Thymus (tissue), 11 donors: ENCODE data around the gene SKAP1. TPM values are rescaled to one million over a fixed set of nuclear protein-coding genes. Genes with fewer than 3 reads are reported as not detected.
A peak's percentile ranks its signal among the peaks of the same experiment; 100 is the strongest.

Experiments used
- DNase-seq, 9 donors: peaks; one replicate each; pipeline ENCODE4 v3.0.0-alpha.2; 2013; ENCODE audit warnings: low spot score in 9 of 9, low read depth in 6 of 9, missing footprints in 1 of 9
- H3K27ac ChIP-seq, 2 donors: one replicate each; pipeline ENCODE4 v1.5.1; 2013; ENCODE audit warnings: control low read depth in 1 of 2, low read depth in 1 of 2, low read length in 1 of 2, mild to moderate bottlenecking in 1 of 2, moderate library complexity in 1 of 2
- H3K27me3 ChIP-seq, 2 donors: one replicate each; pipeline ENCODE4 v1.5.1; 2013; ENCODE audit warnings: low read length in 1 of 2; ENCODE audit not compliant: control insufficient read depth in 2 of 2, insufficient read depth in 1 of 2
- H3K36me3 ChIP-seq, 2 donors: one replicate each; pipeline ENCODE4 v1.5.1; 2013; ENCODE audit warnings: low read length in 1 of 2, mild to moderate bottlenecking in 1 of 2, moderate library complexity in 1 of 2; ENCODE audit not compliant: control insufficient read depth in 2 of 2, insufficient read depth in 2 of 2
- H3K4me1 ChIP-seq, 2 donors: one replicate each; pipeline ENCODE4 v1.5.1; 2013; ENCODE audit warnings: low read length in 2 of 2; ENCODE audit not compliant: control insufficient read depth in 2 of 2, insufficient read depth in 2 of 2
- H3K4me3 ChIP-seq, 2 donors: one replicate each; pipeline ENCODE4 v1.5.1; 2013; ENCODE audit warnings: low read length in 2 of 2, control low read depth in 1 of 2, mild to moderate bottlenecking in 1 of 2
- H3K9me3 ChIP-seq, 2 donors: one replicate each; pipeline ENCODE4 v1.5.1; 2013; ENCODE audit warnings: low read length in 1 of 2, mild to moderate bottlenecking in 1 of 2; ENCODE audit not compliant: control insufficient read depth in 2 of 2, insufficient read depth in 1 of 2
- WGBS: extraction: QIAGEN DNeasy Blood & Tissue Kit; methylation state at CpG from one replicate; pipeline ENCODE4 v1.1.7; 2013; 5-methylcytosine and 5-hydroxymethylcytosine counted together
- polyA plus RNA-seq: library from polyadenylated mRNA; stranded (reverse); fragments of 200-250 nt; gene quantifications from one replicate; pipeline ENCODE4 v1.2.3, GENCODE V29; 2013
- total RNA-seq: library from RNA; stranded (reverse); fragments of 120-200 nt; gene quantifications from one replicate; pipeline ENCODE4 v1.2.4, GENCODE V29; 2013
- donor health status: healthy.

SKAP1 gene
- total and polyA plus RNA-seq, 2 donors: 28.8 to 64.4 TPM

GRCh38 chr17:48155889-48156611 is 274.0 kb downstream of the SKAP1 start:
- H3K4me1 ChIP-seq: no peaks in the 10 kb centered on the region
- H3K36me3 ChIP-seq: peaks cover 5 to 24% of the 10 kb centered on the region in 2 donors
- 33% methylated on average over 21 of the region's 21 CpGs for WGBS
- H3K27me3 ChIP-seq: no peaks in the 10 kb centered on the region
- no peak overlapping the region for H3K27ac ChIP-seq
- H3K4me3 ChIP-seq: no peak overlapping the region
- no peaks in the 10 kb centered on the region for H3K9me3 ChIP-seq
- no peak for DNase-seq

DNA sequence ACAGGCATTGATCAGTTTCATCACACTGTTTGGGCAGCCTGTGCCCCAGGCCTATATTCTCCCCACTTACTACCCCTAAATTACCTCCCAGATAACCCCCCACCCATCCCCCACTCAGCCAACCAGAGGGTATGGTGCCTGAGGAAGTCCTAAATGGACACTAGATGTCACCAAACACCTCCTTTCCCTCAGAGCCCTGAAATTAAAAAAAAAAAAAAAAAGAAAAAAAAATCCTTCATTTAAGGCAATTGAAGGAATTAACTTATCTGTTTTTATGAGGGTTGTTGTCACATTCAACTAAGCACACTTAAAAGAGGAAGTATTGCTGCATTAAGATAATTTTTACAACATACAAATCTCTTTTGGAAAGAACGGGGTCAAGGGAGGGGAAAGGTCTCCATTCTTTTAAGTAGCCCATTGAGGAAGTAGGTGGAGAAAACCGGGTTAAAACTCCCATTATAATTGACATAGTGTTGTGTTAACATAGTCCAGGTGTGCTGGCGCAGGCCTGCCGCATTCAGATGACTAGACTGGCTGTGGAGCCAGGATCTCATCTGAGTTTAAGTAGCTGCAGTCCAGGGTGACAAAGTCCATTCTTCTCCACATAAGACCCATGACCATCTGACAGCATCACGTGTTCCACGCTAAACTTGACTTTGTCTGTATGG is 276.2 kb downstream of the SKAP1 start:
- peaks cover 3 to 19% of the 10 kb centered on the region in 2 donors for H3K36me3 ChIP-seq
- no peaks in the 10 kb centered on the region for H3K27me3 ChIP-seq
- H3K4me1 ChIP-seq: no peaks in the 10 kb centered on the region
- H3K9me3 ChIP-seq: no peaks in the 10 kb centered on the region
- DNase-seq: no peak
- H3K4me3 ChIP-seq: no peak overlapping the region
- H3K27ac ChIP-seq: no peak overlapping the region
- WGBS: 53% methylated on average over 6 of the region's 6 CpGs

DNA sequence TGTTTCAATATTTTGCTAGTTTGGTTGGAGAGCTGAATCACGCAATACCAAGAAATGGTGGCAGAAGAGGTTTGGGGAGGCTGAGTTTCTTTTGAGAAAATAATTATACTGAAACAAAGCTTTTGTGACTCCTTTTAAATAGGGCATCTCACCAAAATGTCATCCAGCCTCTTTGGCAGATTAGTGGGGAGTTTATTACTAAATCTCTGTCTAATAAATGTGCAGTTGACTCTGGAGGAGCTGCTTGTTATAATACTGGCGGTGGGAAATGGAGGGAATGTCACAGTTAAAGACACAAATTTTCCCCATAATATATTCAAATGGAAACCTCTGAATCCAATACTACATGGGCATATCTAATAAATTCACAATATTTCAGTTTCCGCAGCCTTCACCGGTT is 277.7 kb downstream of the SKAP1 start:
- Histone ChIP-seq H3K9me3 (no peaks in the 10 kb centered on the region), H3K4me1 (no peaks in the 10 kb centered on the region), H3K36me3 (peaks cover 3 to 24% of the 10 kb centered on the region in 2 donors), H3K27ac (no peak overlapping the region), H3K27me3 (no peaks in the 10 kb centered on the region), H3K4me3 (no peak overlapping the region)
- no peak for DNase-seq
- 74% methylated on average over 4 of the region's 4 CpGs for whole genome bisulfite sequencing

- Histone ChIP-seq H3K27ac (no peak overlapping the region), H3K4me3 (no peak overlapping the region), H3K27me3 (no peaks in the 10 kb centered on the region), H3K36me3 (peaks cover 3 to 22% of the 10 kb centered on the region in 2 donors), H3K4me1 (no peaks in the 10 kb centered on the region), H3K9me3 (no peaks in the 10 kb centered on the region)
- WGBS: over 99% methylated on average over 3 of the region's 3 CpGs
- no peak for DNase-seq
Measured at GRCh38 chr17:48151220-48151619, 278.8 kb downstream of the SKAP1 start.

- H3K9me3 ChIP-seq: no peaks in the 10 kb centered on the region
- no peaks in the 10 kb centered on the region for H3K27me3 ChIP-seq
- WGBS: 95% methylated on average over 11 of the region's 11 CpGs
- H3K4me1 ChIP-seq: no peaks in the 10 kb centered on the region
- H3K27ac ChIP-seq: no peak overlapping the region
- no peak overlapping the region for H3K4me3 ChIP-seq
- H3K36me3 ChIP-seq: peaks cover 3 to 16% of the 10 kb centered on the region in 2 donors
- no peak for DNase-seq
Measured at GRCh38 chr17:48150597-48151001, 279.4 kb downstream of the SKAP1 start.

GRCh38 chr17:48149787-48150463 is 280.1 kb downstream of the SKAP1 start:
- no peak for DNase-seq
- WGBS: 98% methylated on average over 4 of the region's 4 CpGs
- Histone ChIP-seq H3K4me1 (no peaks in the 10 kb centered on the region), H3K27me3 (no peaks in the 10 kb centered on the region), H3K9me3 (no peaks in the 10 kb centered on the region), H3K4me3 (no peak overlapping the region), H3K27ac (no peak overlapping the region), H3K36me3 (peaks cover 3 to 16% of the 10 kb centered on the region in 2 donors)

GRCh38 chr17:48148854-48149786 is 280.9 kb downstream of the SKAP1 start:
- H3K36me3 ChIP-seq: peaks cover 3 to 12% of the 10 kb centered on the region in 2 donors
- H3K9me3 ChIP-seq: no peaks in the 10 kb centered on the region
- H3K4me1 ChIP-seq: no peaks in the 10 kb centered on the region
- H3K27me3 ChIP-seq: no peaks in the 10 kb centered on the region
- H3K4me3 ChIP-seq: no peak overlapping the region
- 90% methylated on average over 16 of the region's 16 CpGs for WGBS
- DNase-seq: peak in 1 of 9 donors; percentile 19
- no peak overlapping the region for H3K27ac ChIP-seq

GRCh38 chr17:48148029-48148770 is 281.8 kb downstream of the SKAP1 start:
- Histone ChIP-seq H3K27ac (no peak overlapping the region), H3K4me3 (no peak overlapping the region), H3K36me3 (peaks cover 5 to 8% of the 10 kb centered on the region in 2 donors), H3K9me3 (no peaks in the 10 kb centered on the region), H3K4me1 (no peaks in the 10 kb centered on the region), H3K27me3 (peaks cover 0 to 2% of the 10 kb centered on the region in 2 donors)
- WGBS: 67% methylated on average over 14 of the region's 14 CpGs
- DNase-seq: no peak
